Left renal pelvis (tissue), 4 donors: Measurements from ENCODE around the gene RPL22. TPM values are rescaled to one million over a fixed set of nuclear protein-coding genes. Genes with fewer than 3 reads are reported as not detected.

ENCODE experiments used
- DNase-seq, 4 donors: peaks; one replicate each; pipeline ENCODE4 v3.0.0-alpha.2; 2013; ENCODE audit warnings: low read depth in 4 of 4, low spot score in 3 of 4
- polyA plus RNA-seq, 4 donors: library from polyadenylated mRNA; unstranded; fragments of 120-200 nt; gene quantifications; one replicate each; pipeline ENCODE4 v1.2.1, GENCODE V29; 2013; ENCODE audit not compliant: insufficient read length in 4 of 4

RPL22 gene
- polyA plus RNA-seq, 4 donors, result 523 to 790 (median 627) TPM

DNA sequence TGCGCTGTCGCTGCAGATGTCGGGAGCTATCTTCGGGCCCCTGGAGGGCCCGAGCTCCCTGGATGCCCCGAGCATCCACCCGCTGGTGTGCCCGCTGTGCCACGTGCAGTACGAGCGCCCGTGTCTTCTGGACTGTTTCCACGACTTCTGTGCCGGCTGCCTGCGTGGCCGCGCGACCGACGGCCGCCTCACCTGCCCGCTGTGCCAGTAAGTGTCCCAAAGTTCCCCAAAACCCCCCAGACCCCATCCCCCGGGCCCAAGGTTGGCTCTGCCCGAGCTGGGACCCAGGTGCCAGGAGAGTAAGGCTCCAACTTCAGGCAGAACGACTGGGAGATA, 7.1 kb upstream of the RPL22 start:
- DNase-seq, result no peak

DNA sequence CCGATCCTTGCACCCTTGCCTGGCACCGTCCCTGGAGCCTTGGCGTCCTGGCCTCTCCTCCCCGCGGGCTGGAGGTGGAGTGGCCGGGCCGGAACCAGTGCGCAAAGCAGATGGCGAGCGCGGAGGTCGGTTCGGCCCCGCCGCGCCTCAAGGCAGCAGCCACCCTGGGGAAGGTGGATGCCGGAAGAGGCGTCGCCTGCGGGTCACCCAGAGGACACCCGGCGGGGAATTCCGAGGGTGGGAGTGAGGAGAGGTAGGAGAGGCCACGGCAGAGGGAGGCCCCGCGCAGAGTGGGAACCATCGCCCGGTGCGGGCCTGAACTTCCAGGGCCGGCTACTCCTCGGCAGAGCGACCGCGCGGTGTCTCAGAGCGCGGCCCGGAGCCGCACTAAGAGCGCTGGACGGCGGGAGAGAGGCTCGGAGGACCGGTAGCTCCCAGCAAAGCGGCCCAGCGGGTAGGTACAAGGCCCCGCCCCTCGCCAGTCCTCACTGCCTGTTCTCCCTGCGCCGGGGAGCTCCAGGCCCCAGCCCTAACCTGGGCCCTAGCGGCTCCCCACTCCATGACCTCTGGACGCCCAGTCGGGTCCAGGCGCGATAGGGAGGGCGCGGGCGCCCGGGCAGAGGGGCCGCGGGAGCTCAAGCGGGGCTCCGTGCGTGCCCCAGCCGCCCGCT, 6.6 kb upstream of the RPL22 start, which contains the start of gene RNF207:
Gene RNF207 (plus strand): TSS at position 271 of the 671 bp plus-strand sequence. CDS start 417 bp downstream, outside the sequence.
- DNase-seq, result peak in 1 of 4 donors; percentile 59

DNA sequence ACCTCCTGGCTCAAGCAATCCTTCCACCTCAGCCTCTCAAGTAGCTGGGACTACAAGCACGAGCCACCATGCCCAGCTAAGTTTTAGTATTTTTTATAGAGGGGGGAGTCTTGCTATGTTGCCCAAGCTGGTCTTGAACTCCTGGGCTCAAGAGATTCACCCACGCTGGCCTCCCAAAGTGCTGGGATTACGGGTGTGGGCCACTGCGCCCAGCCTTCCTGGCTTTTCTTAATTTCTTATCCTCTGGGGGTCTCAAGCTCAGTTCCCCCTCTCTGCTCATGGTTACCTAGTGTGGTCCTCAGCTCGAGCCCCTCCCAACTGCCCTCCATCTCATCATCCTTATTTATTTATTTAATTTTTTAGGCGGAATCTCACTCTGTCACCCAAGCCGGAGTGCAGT, 2.9 kb upstream of the RPL22 start:
- no peak for DNase-seq

DNA sequence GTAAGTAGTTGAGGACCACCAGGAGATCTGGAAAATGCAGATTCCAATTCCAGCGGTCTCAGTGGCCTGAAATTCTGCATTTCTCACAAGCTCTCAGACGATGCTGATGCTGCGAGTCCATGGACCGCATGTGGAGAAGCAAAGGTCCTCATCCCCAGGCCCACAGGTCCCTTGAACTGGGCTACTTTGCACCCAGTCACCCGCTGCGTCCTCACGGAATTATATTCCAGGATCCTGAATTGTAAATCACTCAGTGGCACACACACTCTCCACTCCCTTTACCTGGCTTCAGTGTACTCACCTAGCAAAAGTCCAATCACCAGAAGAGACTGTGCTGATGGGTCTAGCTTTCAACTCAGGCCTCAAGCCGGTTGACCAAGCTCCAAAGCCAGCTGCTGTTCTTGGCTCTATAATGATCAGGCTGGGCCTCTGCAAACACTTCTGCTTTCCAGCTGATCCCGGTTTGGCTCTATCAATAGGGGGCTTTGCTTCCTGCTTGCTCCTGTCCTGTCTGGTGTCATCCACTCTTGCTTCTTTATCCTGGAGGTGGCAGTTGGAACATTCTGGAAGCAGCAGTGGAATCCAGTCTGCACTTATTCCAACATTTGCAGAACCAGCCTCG, 904 bp upstream of the RPL22 start:
- DNase-seq, result no peak

DNA sequence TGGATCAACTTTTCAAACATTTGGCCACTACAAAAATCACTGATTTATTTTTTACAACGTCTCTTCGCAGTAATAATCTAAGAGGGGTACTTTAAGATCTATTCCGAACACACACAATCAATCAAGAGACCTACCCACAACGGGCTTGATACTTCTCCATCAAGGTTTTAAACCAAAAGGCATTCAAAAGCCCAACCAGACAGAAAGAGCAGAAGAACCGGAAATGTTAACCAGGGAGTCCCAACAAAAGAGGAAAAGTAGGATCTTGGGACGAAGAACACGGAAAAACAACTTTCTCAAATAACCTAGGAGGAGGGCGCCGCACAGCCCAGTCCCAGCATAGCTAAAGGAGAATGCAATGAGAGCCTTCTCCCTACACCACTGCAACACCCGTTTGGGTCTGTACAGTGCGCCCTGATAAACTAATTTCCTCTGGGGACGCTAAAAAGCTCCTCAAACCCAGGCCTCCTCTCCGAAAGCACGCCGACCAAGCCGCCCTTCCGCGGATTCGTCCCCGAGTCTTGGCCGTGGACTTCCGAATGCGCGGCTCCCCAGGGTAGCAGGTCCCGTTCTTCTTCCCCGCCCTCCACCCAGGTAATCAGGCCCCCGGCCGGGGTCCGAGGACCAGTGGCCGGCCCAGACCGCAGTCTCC, 623 bp downstream of the RPL22 start:
- no peak for DNase-seq

DNA sequence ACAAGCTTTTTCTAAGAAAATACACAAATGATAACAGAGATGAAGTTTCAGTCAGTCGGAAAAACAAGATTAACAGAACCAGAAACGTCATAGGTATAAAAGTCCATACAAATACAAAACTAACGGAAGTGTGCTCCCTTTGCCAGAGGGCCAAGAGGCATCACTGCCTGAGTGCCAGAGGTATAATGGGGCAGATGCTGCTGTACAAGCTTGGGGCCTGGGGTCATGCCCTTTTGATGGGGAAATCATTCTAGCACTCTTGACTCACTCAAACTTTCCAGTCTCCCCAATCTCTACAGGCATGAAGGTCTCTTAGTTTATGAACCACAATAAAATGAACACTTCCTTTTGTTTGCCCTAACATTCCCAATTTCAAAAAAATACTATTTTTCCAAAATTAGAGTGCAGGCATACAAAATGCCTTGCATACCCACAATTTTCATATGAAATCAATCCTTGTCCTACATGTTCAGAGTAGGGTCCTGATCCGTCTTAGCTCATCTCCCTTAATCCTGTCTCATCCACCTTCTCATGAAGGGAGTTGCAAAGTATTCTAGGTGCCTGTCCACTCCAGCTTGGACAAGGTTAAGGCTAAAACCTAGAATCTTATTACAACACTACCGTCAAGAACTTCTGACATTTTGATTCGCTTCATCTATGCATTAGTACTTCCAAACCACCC, 1.5 kb downstream of the RPL22 start:
- DNase-seq, result no peak

DNA sequence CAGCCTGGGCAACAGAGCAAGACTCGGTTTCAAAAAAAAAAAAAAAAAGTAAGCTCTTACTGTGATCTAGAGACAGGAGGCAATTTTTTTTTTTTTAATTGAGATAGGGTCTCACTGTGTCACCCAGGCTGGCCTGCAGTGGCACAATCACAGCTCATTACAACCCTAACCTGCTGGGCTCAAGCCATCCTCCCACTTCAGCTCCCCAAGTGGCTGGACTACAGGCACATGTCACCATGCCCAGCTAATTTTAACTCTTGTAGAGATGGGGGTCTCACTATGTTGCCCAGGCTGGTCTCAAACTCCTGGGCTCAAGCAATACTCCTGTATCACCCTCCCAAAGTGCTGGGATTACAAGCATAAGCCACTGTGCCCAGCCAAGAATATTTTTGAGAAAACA, 7.4 kb downstream of the RPL22 start:
- DNase-seq, result no peak

DNA sequence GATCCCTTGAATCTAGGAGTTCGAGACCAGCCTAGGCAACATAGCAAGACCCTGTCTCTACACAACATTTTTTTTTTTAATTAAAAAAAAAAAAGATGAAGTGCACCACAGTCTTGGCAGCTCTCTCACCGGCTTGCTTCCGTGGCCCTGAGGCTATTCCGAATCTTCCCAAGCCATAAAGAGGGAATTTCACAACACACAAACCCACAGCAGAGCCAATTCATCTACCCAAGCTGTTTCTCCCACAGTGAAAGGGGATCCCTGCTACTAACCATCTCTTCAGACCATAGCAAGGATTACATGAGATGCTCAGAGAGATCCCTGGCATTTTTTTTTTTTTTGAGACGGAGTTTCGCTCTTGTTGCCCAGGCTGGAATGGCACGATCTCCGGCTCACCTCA, 10.9 kb downstream of the RPL22 start:
- DNase-seq, result no peak

DNA sequence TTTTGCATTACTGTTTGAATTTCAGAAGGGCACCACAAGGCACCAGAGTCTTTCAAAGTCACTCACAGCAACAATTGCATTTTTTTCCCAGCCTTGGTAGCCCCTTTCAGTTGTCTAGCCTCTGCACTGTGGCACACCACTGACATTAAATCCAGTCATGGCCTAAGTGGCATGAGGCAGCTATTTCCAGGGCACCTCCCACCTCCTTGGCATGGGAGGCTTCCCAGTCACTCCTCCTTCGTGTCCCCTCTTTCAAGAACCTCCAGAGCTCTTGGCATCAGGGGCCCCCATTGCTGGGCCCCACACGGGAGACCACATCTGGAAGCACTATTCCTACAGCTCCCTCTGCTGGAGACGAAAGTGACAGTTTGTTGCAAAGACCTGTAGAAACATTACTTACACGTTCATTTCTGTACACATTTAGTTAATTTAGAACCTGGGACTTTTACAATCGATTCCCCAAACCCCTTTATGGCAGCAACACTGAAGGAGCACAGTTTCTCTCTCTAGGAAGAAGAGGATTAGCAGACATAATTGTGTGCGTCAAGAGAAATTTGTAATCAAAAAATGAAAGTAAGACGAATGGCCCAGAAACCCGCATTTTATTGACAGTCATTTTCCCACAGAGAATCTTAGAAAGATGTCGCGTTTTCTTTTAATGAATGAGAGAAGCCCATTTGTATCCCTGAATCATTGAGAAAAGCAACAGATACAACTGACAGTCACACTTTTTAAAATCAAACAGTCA, 13.6 kb downstream of the RPL22 start:
- DNase-seq, result no peak

DNA sequence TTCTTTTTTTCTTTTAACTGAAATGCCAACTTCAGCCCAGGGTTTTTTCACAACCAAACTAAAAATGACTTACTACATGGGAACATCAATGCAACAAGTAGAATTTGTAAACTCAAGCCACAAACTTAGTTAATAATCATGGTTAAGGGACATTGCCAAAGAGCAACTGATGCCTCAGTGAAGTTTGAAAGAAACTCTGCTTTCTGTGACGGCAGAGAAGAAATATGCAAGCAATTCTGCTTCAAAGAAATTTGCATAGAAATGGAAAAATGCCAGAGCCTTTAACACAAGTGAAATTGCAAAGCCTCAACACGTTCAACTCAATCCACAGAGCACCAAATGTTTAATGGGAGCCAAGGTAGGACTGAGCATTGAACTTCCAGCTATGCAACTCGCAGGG, 14.2 kb downstream of the RPL22 start:
- no peak for DNase-seq

DNA sequence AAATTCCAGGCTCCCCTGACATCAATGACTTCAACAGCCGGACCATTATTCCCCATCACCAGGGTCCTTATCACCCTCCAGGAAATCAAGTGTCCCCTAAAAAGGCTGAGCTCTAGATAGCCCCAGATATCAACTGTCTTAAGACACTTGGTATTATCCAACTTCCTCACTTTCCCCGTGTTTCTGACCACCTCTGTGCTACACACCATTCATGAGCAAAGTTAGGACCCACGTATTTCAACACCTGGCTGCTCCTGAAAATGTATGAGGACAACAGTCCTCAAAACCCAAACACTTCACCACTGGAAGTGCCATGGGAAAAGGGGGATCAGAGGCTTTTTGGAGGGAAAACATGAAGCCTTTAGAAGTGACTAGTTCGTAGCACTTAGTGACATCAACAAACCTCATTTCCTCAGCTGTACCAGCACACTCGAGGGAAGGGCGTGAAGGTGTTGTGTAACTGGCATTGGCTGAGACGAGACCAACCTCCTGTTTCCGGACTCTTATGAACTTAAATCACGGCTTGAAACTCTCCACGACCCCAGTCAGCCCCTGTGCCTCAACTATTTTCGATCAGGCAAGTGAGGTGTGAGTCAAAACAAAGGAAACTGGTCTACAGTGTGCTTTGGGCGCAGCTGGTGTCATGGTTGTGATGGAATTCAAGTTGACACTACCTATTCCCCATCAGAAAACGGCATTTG, 15.2 kb downstream of the RPL22 start:
- no peak for DNase-seq

DNA sequence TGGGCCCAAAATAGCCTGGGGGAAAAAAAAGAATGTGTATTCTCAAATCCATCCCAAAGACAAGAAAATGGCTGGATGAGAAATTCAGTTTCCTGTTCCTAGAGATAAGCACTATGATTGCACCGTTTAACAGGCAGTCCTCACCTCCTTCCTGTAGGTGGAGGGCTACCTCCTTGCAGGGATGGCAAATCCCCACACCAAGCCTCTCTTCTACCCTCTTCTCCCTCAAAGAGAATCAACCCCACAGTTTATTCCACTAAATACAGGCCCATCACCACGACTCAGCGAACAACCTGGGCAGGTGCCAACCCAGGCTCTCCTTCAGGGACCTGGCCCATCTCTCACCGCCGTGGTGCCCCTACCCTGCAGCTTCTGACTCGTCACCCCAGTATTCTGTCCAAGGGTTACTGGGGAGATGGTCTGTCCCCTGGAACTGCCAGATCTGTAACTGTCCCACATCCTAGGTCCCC, 15.8 kb downstream of the RPL22 start:
- no peak for DNase-seq

DNA sequence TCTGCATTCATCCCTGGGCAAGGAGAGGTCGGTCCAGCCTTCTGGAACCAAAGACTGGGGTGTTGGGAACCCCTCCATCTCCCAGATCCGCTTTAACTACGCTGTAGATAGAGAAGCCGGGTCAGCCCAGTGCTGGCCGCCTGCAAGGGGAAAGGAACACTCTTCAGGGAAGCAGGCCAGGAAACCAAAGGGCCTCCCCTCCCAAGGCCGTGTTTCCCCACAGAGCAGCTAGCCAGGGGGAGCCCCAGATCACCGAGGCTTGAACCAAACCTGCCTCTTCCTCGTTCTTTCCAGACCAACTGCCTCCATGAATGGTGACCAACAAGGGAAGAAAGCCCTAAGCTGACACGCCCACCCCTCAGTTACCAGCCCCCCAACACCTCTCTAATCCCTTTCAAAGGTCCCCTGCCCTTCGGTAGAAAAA, 18.0 kb downstream of the RPL22 start:
- DNase-seq, result no peak

DNA sequence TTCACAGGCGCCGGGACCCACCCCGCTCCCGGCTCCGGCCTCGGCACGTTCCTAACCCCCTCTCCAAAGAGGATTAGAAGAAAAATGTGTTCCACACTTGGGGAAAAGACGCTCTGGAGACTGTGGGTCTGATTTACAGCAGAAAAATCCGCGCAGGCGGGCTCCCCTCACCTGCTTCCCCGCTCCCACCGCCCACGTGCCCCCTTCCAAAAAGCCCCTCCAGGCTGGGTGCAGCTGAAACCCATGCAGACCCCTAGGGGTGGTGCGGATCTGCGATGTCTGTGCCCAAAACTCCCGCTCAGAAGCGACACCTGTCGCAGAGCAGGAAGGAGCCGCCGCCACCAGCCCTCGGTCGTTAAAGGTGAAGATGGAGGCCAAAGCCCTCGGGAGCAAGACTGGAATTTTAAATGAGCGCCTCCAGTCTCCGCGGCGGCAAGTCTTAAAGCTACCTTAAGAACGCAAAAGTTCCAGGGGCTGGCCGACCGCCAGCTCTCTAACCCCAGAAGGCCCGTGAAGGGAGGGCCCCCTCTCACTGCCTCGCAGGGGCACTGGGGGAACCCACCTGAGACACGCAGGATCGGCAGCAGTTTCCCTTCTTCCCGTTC, 18.6 kb downstream of the RPL22 start:
- DNase-seq, result no peak

DNA sequence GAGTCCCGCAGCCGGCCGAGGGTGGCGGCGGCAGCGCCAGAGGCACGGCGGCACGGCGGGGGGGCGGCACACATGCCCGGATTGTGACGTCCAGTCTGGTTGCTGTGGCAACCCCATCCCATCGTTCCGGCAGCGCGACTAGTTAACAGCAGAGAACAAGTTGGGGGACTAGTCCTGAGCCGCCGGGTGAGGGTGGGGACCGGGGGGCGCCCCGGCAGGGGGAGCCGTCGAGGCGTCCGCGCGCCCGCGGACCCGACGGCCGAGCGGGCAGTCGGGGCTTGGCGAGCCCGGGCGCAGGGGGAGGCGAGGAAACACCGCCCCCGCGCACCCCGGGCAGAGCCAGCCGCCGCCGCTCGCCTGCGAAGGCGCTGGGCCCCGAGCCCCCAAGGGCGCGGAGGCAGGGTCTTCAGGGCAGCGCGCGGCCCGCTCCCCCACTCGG, 19.1 kb downstream of the RPL22 start, which contains the start of gene CHD5:
Gene CHD5 (minus strand): TSS at position 54 of the 439 bp plus-strand sequence. CDS start 298 bp downstream, outside the sequence.
- no peak for DNase-seq

DNA sequence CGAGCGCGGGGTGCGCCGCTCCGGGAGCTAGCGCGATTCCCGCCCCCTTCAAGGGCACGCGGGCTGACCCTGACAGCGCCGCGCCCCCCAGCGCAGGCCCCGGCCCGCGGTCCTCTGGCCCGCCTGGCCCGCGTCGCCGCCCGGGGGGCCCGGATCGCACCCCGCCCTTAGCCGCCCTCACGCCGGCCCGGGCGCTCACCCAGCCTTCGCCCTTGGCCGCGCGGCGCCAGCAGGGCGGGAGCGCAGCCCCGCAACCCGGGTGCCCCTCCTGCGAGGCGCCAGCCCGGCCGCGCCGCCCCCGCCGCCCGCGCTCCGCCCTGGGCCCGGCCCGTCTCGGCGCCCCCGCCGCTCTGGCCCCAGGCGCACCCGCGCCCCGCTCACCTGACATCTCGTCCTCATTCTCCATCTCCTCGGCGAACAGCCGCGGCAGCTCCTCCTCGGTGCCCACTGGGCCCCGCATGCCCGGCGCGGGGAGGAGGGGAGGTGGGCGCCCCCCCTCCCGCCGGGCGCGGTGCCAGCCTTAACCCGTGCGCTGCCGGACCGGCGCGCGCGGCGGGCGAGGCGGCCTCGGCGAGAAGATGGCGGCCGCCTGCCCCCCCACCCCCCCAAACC, 19.7 kb downstream of the RPL22 start:
- DNase-seq, result no peak

DNA sequence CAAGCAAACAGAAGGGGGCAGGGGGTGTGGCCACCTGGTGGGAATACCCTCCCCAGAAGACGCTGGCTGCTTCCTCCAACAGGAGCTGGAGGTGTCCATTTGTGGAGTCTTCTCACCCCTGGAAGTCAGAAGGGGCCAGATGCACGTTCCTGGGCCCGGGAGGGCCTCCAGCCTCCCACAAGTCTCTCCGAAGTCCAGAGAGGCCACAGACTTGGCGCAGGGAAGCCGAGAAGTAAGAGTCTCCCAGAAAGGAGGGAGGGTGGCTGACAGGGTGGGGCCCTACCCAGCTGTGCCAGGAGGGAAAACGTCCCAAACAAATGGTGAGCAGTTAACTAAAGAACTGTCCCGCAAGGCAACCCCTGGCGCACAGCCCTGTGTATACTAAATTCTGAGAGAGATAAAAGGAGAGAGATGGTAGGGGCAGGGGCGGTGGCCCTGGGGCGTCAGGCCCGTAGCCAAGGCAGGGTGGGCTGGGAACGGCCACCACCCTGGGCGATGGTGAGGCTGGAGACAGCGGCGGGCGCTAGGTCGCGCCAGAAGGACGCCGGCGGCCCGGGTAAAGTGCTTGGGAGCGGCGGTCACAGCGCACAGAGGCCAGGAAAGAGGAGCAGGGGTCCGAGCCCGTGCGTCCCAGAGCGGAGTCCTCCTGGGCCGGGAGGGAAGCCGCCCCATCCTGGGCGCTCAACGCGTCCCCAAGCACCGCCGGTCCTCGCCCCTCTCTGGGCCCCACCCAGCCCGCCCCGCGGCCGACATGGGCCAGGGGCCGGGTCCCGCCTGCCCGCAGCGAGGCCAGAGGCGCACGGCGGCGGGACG, 20.4 kb downstream of the RPL22 start:
- no peak for DNase-seq

DNA sequence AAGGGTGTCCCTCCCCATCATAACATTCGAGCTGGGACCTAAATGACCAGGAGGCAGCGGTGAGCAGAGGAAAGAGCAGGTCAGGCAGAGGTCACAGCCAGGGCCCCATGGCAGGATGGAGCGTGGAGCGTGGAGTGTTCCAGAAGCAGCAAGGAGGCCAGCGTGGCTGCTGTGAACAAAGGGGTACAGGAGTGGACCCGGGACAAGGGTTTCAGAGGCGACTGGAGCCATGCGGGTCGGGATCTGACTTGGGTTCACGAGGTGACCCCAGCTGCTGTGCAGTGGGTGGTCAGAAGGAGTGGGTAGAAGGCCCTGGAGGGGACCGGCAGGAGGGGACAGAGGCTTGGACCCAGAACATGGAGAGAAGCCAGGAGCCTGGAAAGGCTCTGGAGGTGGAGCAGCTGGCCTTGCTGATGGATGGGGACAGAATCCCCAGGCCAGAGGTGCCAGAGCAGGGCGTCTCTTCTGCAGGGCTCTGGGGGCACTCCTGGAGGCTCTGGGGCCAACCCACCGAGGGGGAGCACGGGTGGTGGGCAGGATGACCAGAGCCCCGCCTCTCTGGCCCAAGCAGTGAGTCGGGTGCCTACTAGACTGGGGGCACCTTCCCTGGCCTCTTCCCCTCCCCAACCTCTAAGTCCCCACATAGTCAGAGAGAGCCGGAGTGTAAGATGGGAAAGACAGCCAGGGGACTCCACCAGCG, 21.6 kb downstream of the RPL22 start:
- no peak for DNase-seq
